Coronary artery (tissue), 2 donors: ENCODE data around the gene ADNP2.

Source experiments
- DNase-seq: peaks from one replicate; pipeline ENCODE4 v3.0.0-alpha.2; 2017; ENCODE audit warnings: low spot score
- H3K27ac ChIP-seq, 2 donors: fragments of 200-600 bp; sonication (generic); one replicate each; pipeline ENCODE4 v1.5.1; 2016 to 2019
- H3K4me3 ChIP-seq: fragments of 200-600 bp; sonication (generic); 2 replicates; pipeline ENCODE4 v1.5.1; 2016; ENCODE audit warnings: mild to moderate bottlenecking, moderate library complexity
- TF ChIP-seq, protein P1 (sequence below): fragments of 200-600 bp; sonication (generic); IDR thresholded peaks from one replicate; pipeline ENCODE4 v1.5.1; 2019; ENCODE audit warnings: antibody characterized with exemption

ADNP2 gene

DNA sequence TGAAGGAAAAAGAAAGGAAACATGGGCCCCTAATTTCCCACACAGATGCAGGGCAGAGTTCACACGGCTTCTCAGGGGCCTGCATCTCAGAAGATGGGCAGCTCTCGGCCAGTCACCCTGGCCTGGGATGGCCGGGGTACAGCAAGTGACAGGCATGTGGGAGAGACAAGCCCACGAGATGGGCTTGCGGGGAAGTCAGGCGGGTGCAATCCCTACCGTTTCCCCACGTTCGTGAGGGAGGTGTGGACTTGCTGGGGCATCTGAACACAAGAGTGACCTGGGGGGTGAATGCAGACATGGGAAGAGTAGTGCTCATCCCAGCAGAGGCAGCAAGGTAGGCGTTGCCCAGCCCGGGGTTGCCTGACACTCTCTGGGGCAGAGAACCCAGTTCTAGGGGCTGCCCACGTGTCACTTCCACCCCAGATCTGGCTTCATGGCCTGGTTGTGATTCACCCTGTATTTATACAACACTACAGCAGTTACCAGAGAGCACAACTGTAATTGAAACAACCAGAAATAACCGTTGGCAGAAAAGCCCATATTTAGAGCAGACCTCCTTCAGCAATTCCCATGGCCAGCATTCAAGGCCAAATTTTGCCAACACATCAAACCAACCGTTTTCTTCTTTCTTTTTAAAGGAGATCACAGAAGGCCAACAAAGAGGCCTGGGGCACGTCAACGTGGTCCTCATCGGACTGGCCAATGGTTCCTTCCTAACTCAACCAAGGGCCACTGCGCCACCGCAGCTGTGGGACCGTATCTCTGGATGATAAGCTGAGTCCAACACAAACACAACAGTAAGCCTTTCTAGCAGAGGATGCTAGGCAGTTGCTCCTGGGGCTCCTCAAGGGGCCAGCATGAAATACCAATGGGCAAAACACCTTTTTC lies 79.8 kb downstream of the ADNP2 start:
- DNase-seq: no peak
- Histone ChIP-seq H3K27ac (no peak overlapping the region), H3K4me3 (no peak overlapping the region)
- TF ChIP-seq, protein P1, sequence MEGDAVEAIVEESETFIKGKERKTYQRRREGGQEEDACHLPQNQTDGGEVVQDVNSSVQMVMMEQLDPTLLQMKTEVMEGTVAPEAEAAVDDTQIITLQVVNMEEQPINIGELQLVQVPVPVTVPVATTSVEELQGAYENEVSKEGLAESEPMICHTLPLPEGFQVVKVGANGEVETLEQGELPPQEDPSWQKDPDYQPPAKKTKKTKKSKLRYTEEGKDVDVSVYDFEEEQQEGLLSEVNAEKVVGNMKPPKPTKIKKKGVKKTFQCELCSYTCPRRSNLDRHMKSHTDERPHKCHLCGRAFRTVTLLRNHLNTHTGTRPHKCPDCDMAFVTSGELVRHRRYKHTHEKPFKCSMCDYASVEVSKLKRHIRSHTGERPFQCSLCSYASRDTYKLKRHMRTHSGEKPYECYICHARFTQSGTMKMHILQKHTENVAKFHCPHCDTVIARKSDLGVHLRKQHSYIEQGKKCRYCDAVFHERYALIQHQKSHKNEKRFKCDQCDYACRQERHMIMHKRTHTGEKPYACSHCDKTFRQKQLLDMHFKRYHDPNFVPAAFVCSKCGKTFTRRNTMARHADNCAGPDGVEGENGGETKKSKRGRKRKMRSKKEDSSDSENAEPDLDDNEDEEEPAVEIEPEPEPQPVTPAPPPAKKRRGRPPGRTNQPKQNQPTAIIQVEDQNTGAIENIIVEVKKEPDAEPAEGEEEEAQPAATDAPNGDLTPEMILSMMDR: no peak

DNA sequence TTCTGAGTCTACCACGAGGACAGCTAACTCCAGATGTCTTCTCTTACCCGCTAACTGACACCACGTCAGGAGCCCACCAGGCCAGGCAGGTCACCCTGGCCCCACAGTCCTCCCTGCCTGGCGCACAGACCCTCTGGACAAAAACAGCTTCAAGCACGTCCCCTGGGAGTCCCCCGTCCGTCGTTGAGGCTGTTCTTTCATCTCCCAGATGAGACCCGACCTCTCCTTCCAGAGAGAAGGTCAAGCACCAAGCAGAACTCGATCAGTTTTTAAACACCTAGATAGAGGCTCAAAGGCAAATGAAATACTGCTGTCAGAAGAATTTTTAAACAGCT lies 80.4 kb downstream of the ADNP2 start:
- Histone ChIP-seq H3K4me3 (no peak overlapping the region), H3K27ac (no peak overlapping the region)
- DNase-seq: no peak
- TF ChIP-seq, protein P1: no peak
